Measurements from ENCODE around the gene DAGLA. TPM values are rescaled to one million over a fixed set of nuclear protein-coding genes. Genes with fewer than 3 reads are reported as not detected.
A peak's percentile ranks its signal among the peaks of the same experiment; 100 is the strongest.

DAGLA gene
- total RNA-seq, 1 experiment from 2014 or later = 4.5 TPM

DNA sequence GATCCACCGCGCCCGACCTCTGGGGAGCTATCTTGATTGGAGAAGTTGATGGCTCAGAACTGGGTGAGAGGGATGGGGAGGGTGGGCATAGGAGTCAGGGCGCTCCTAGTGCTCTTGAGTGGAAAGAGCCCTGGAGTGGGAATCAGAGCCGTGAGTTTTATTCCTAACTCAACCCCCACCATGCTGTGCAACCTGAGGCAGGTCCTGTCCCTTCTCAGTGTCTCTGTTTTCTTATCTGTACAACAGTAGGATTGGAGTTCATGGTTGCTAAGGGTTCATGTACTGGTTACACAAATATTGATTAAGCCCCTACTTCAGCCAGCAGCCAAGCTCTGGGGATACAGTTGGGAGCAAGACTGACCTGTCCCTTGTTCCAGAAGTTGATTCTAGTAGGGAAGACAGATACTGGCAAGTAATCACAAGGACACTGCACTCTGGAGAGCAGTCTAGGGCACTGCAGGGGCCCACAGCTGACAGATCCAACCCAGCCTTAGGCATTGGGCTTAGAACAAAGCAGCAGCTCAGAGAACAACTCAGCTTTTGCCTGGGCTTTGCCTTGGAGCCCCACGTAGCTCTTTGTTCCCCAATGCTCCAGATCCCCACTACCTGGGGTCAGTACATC is 12.4 kb upstream of the DAGLA start:
- H3K36me3 Mint-ChIP-seq (ENCODE audit: insufficient read depth in 1 of 3, low read depth in 3 of 3) = no peaks in the 10 kb centered on the region
- H3K4me1 Mint-ChIP-seq = peaks cover 9 to 23% of the 10 kb centered on the region in 2 experiments
- Histone ChIP-seq H3K79me2 (ENCODE audit: insufficient read depth, low read length) (no peaks in the 10 kb centered on the region), H3K23ac (ENCODE audit: insufficient read length, low read depth, low read length) (no peak overlapping the region), H3K9me3 (ENCODE audit: control insufficient read depth, low read depth, low read length) (no peaks in the 10 kb centered on the region), H3K79me1 (ENCODE audit: insufficient read depth, low read depth, low read length, poor library complexity, severe bottlenecking) (no peaks in the 10 kb centered on the region), H4K91ac (ENCODE audit: insufficient read length, low read depth, low read length) (no peak overlapping the region), H3K18ac (ENCODE audit: insufficient read length, low read depth, low read length) (no peak overlapping the region), H2BK120ac (ENCODE audit: low read depth, low read length, poor library complexity, severe bottlenecking) (no peak overlapping the region), H3K56ac (ENCODE audit: insufficient read length, low read depth, low read length) (no peak overlapping the region), H3K14ac (ENCODE audit: insufficient read depth, low read length) (no peak overlapping the region), H3K9ac (ENCODE audit: extremely low read depth, insufficient read length, low read length) (no peak overlapping the region), H3K4me2 (ENCODE audit: insufficient read depth, insufficient read length, low read length) (no peak overlapping the region), H2BK5ac (ENCODE audit: insufficient read length, low read length) (no peak overlapping the region), H2BK15ac (ENCODE audit: low read depth, low read length) (no peak overlapping the region), H4K20me1 (ENCODE audit: control insufficient read depth, insufficient read depth, insufficient read length) (no peaks in the 10 kb centered on the region), H3K4ac (ENCODE audit: low read depth, low read length) (no peak overlapping the region), H2AK5ac (ENCODE audit: insufficient read length, low read length) (no peak overlapping the region), H2BK20ac (ENCODE audit: low read depth, low read length, poor library complexity, severe bottlenecking) (no peak overlapping the region), H3K4me1 (ENCODE audit: insufficient read depth, low read length) (peaks cover 3% of the 10 kb centered on the region; the same call in 1 of the 2 replicates), H2AFZ (ENCODE audit: low read length) (no peak overlapping the region), H2BK12ac (ENCODE audit: insufficient read length, low read depth, low read length) (no peak overlapping the region), H3T11ph (ENCODE audit: low read length) (no peak overlapping the region), H3K27me3 (ENCODE audit: insufficient read depth, low read length) (no peaks in the 10 kb centered on the region), H4K8ac (replicated peaks; ENCODE audit: insufficient read length, low read depth, low read length) (no peak overlapping the region), H3K27ac (ENCODE audit: insufficient read length, low read depth, low read length) (no peak overlapping the region), H4K5ac (ENCODE audit: insufficient read length, low read depth, low read length) (no peak overlapping the region), H3K23me2 (ENCODE audit: insufficient read length, low read depth, low read length, poor library complexity, severe bottlenecking) (no peaks in the 10 kb centered on the region)
- no peaks in the 10 kb centered on the region; a peak in 1 of 5 replicates for H3K9me3 Mint-ChIP-seq
- TF ChIP-seq, protein P1, sequence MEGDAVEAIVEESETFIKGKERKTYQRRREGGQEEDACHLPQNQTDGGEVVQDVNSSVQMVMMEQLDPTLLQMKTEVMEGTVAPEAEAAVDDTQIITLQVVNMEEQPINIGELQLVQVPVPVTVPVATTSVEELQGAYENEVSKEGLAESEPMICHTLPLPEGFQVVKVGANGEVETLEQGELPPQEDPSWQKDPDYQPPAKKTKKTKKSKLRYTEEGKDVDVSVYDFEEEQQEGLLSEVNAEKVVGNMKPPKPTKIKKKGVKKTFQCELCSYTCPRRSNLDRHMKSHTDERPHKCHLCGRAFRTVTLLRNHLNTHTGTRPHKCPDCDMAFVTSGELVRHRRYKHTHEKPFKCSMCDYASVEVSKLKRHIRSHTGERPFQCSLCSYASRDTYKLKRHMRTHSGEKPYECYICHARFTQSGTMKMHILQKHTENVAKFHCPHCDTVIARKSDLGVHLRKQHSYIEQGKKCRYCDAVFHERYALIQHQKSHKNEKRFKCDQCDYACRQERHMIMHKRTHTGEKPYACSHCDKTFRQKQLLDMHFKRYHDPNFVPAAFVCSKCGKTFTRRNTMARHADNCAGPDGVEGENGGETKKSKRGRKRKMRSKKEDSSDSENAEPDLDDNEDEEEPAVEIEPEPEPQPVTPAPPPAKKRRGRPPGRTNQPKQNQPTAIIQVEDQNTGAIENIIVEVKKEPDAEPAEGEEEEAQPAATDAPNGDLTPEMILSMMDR (conservative IDR thresholded peaks at IDR 0.05) = no peak; the same call in 2 of the 3 replicates
- H3K4me3 Mint-ChIP-seq = no peak overlapping the region
- peaks cover 16% of the 10 kb centered on the region for H3K27me3 Mint-ChIP-seq (ENCODE audit: low read depth)
- DNase-seq = peak; percentile 27
- no CpG with 5 or more reads among the region's 6 CpGs for WGBS (ENCODE audit: extremely low coverage, insufficient read length, low lambda C conversion rate)
- H3K27ac Mint-ChIP-seq = no peak overlapping the region; a peak in 1 of 7 replicates

All from H9 (cell line).